HG03139 (cell line): Measurements from ENCODE around the gene SBDS.
"Not testable (repeated sequence)": the region's sequence is repeated elsewhere in the genome, so short reads cannot be mapped to it uniquely, and the experiment has no call there.

Experiments used
- ATAC-seq: cut with Tn5 transposase; IDR thresholded peaks from one replicate; pipeline ENCODE4 v1.9.1; 2021; ENCODE audit not compliant: unreplicated experiment

SBDS gene

GRCh38 chr7:66996444-66997191, 1.2 kb upstream of the SBDS start, which contains the start of gene TYW1:
Gene TYW1 (plus strand): TSS chr7:66996833. CDS start chr7:66996979, 146 bp downstream.
- ATAC-seq, result peak; percentile 87

- not testable (repeated sequence) for ATAC-seq
Measured at GRCh38 chr7:66994691-66995049, 716 bp downstream of the SBDS start.

- ATAC-seq, result not testable (repeated sequence)
Measured at GRCh38 chr7:66994051-66994450, 1.3 kb downstream of the SBDS start.

GRCh38 chr7:66989552-66989951, 5.8 kb downstream of the SBDS start:
- not testable (repeated sequence) for ATAC-seq

- not testable (repeated sequence) for ATAC-seq
Measured at GRCh38 chr7:66980336-66980735, 15.1 kb downstream of the SBDS start.

- not testable (repeated sequence) for ATAC-seq
Measured at GRCh38 chr7:66979013-66979412, 16.4 kb downstream of the SBDS start.

GRCh38 chr7:66978312-66978711, 17.1 kb downstream of the SBDS start:
- not testable (repeated sequence) for ATAC-seq

- ATAC-seq, result no peak
Measured at GRCh38 chr7:66974986-66975590, 20.3 kb downstream of the SBDS start.

- ATAC-seq, result no peak
Measured at GRCh38 chr7:66970310-66970709, 25.1 kb downstream of the SBDS start.

GRCh38 chr7:66969001-66969400, 26.4 kb downstream of the SBDS start:
- ATAC-seq, result not testable (repeated sequence)

- ATAC-seq, result no peak
Measured at GRCh38 chr7:66967029-66967428, 28.4 kb downstream of the SBDS start.

GRCh38 chr7:66964411-66964810, 31.0 kb downstream of the SBDS start:
- ATAC-seq, result no peak

- ATAC-seq, result no peak
Measured at GRCh38 chr7:66961096-66961495, 34.3 kb downstream of the SBDS start.

GRCh38 chr7:66960192-66960591, 35.2 kb downstream of the SBDS start:
- ATAC-seq, result no peak

- no peak for ATAC-seq
Measured at GRCh38 chr7:66958538-66959350, 36.6 kb downstream of the SBDS start.

- no peak for ATAC-seq
Measured at GRCh38 chr7:66957595-66958290, 37.6 kb downstream of the SBDS start.

- no peak for ATAC-seq
Measured at GRCh38 chr7:66953044-66953427, 42.4 kb downstream of the SBDS start.

- ATAC-seq, result no peak
Measured at GRCh38 chr7:66952343-66953043, 42.9 kb downstream of the SBDS start.

GRCh38 chr7:66950763-66951162, 44.6 kb downstream of the SBDS start:
- ATAC-seq, result no peak

- ATAC-seq, result no peak
Measured at GRCh38 chr7:66950311-66950710, 45.1 kb downstream of the SBDS start.
